ENCODE results near the gene HS3ST3A1. TPM values are rescaled to one million over a fixed set of nuclear protein-coding genes. Genes with fewer than 3 reads are reported as not detected.

The HS3ST3A1 gene
- total and polyA plus RNA-seq, 7 donors, result 1.5 to 3.7 (median 2.5) TPM; not detected in 2

- DNase-seq, result no peak
- Histone ChIP-seq H3K4me1 (no peaks in the 10 kb centered on the region), H3K27ac (no peak overlapping the region), H3K27me3 (no peaks in the 10 kb centered on the region), H3K9me3 (peaks cover 0 to 7% (median 5%) of the 10 kb centered on the region in 4 donors), H3K36me3 (no peaks in the 10 kb centered on the region), H3K4me3 (no peak overlapping the region)
- no peak for TF ChIP-seq EP300 (IDR thresholded peaks at IDR 0.05)
- TF ChIP-seq POLR2A (IDR thresholded peaks at IDR 0.05), result no peak
- no peak for TF ChIP-seq POLR2AphosphoS5 (IDR thresholded peaks at IDR 0.05)
- TF ChIP-seq CTCF (IDR thresholded peaks at IDR 0.05), result no peak
- intact Hi-C loops (cut with DNase I), result no loop called here
These were observed 120.9 kb downstream of the HS3ST3A1 start for GRCh38 chr17:13480877-13481276.

- intact Hi-C loops (cut with DNase I), result no loop called here
- TF ChIP-seq CTCF (IDR thresholded peaks at IDR 0.05) (no peak), EP300 (IDR thresholded peaks at IDR 0.05) (no peak), POLR2A (IDR thresholded peaks at IDR 0.05) (no peak), POLR2AphosphoS5 (IDR thresholded peaks at IDR 0.05) (no peak)
- no peak for DNase-seq
- Histone ChIP-seq H3K9me3 (peaks cover 0 to 7% (median 5%) of the 10 kb centered on the region in 4 donors), H3K4me3 (no peak overlapping the region), H3K27me3 (no peaks in the 10 kb centered on the region), H3K4me1 (no peaks in the 10 kb centered on the region), H3K27ac (no peak overlapping the region), H3K36me3 (no peaks in the 10 kb centered on the region)
- 65 to 75% methylated on average over 2 of the region's 2 CpGs for WGBS, 2 donors
These were observed 123.4 kb downstream of the HS3ST3A1 start for GRCh38 chr17:13478326-13478830.

GRCh38 chr17:13477180-13477611 lies 124.5 kb downstream of the HS3ST3A1 start:
- intact Hi-C loops (cut with DNase I), result no loop called here
- TF ChIP-seq POLR2A (IDR thresholded peaks at IDR 0.05) (no peak), POLR2AphosphoS5 (IDR thresholded peaks at IDR 0.05) (no peak), EP300 (IDR thresholded peaks at IDR 0.05) (no peak), CTCF (IDR thresholded peaks at IDR 0.05) (no peak)
- H3K4me3 ChIP-seq, result no peak overlapping the region
- H3K36me3 ChIP-seq, result no peaks in the 10 kb centered on the region
- H3K9me3 ChIP-seq, result peaks cover 0 to 7% (median 5%) of the 10 kb centered on the region in 4 donors
- no peak overlapping the region for H3K27ac ChIP-seq
- DNase-seq, result no peak
- H3K4me1 ChIP-seq, result no peaks in the 10 kb centered on the region
- H3K27me3 ChIP-seq, result no peaks in the 10 kb centered on the region

- WGBS, 2 donors, result 94 to 97% methylated on average over 1 of the region's 1 CpG
- Histone ChIP-seq H3K27me3 (no peaks in the 10 kb centered on the region), H3K27ac (no peak overlapping the region), H3K4me1 (no peaks in the 10 kb centered on the region), H3K4me3 (no peak overlapping the region), H3K36me3 (no peaks in the 10 kb centered on the region), H3K9me3 (peaks cover 0 to 7% (median 5%) of the 10 kb centered on the region in 4 donors)
- no peak for DNase-seq
- intact Hi-C loops (cut with DNase I), result no loop called here
- TF ChIP-seq POLR2AphosphoS5 (IDR thresholded peaks at IDR 0.05), result no peak
- TF ChIP-seq POLR2A (IDR thresholded peaks at IDR 0.05), result no peak
- no peak for TF ChIP-seq EP300 (IDR thresholded peaks at IDR 0.05)
These were observed 125.0 kb downstream of the HS3ST3A1 start for GRCh38 chr17:13476720-13477119.

- no peak for DNase-seq
- H3K4me3 ChIP-seq, result no peak overlapping the region
- no peaks in the 10 kb centered on the region for H3K27me3 ChIP-seq
- intact Hi-C loops (cut with DNase I), result no loop called here
- peaks cover 0 to 4% (median 2%) of the 10 kb centered on the region in 4 donors for H3K9me3 ChIP-seq
- H3K4me1 ChIP-seq, result no peaks in the 10 kb centered on the region
- H3K36me3 ChIP-seq, result no peaks in the 10 kb centered on the region
- TF ChIP-seq POLR2A (IDR thresholded peaks at IDR 0.05) (no peak), POLR2AphosphoS5 (IDR thresholded peaks at IDR 0.05) (no peak), CTCF (IDR thresholded peaks at IDR 0.05) (no peak), EP300 (IDR thresholded peaks at IDR 0.05) (no peak)
- H3K27ac ChIP-seq, result no peak overlapping the region
- 76 to 89% methylated on average over 2 of the region's 2 CpGs for WGBS, 2 donors
These were observed 126.0 kb downstream of the HS3ST3A1 start for GRCh38 chr17:13475574-13476223.

Measured in sigmoid colon (tissue), 7 donors.